ENCODE data around the gene CYP2B6. TPM values are rescaled to one million over a fixed set of nuclear protein-coding genes. Genes with fewer than 3 reads are reported as not detected.
"Not testable (repeated sequence)": the region's sequence is repeated elsewhere in the genome, so short reads cannot be mapped to it uniquely, and the experiment has no call there.

CYP2B6 gene
- polyA plus RNA-seq, 1 donor from 2014 or later = not detected

- Histone ChIP-seq H4K20me1 (ENCODE audit: insufficient read depth) (no peaks in the 10 kb centered on the region), H3K79me2 (replicated peaks; ENCODE audit: insufficient read depth, low read length) (no peaks in the 10 kb centered on the region), H3K9me2 (ENCODE audit: insufficient read depth, low read length) (no peaks in the 10 kb centered on the region), H3K27me3 (ENCODE audit: insufficient read depth, low read depth, low read length) (no peaks in the 10 kb centered on the region), H3K4me3 (ENCODE audit: low read length) (no peak overlapping the region), H3K4me2 (ENCODE audit: low read length) (no peak overlapping the region), H3F3A (ENCODE audit: insufficient read depth, low read length, poor library complexity, severe bottlenecking) (no peaks in the 10 kb centered on the region), H3K9me3 (ENCODE audit: low read length) (no peaks in the 10 kb centered on the region), H3K36me3 (ENCODE audit: insufficient read depth, low read length) (no peaks in the 10 kb centered on the region), H2AFZ (ENCODE audit: low read depth, low read length) (no peak overlapping the region), H3K9ac (ENCODE audit: low read length) (no peak overlapping the region), H3K27ac (ENCODE audit: low read length) (no peak overlapping the region)
- no peak for TF ChIP-seq TAF1 (IDR thresholded peaks at IDR 0.05; ENCODE audit: low read depth)
- TF ChIP-seq EP300 (conservative IDR thresholded peaks at IDR 0.05; ENCODE audit: poor library complexity, severe bottlenecking) = no peak
- no peak for TF ChIP-seq CTCF (IDR thresholded peaks at IDR 0.05; ENCODE audit: poor library complexity, severe bottlenecking)
Measured at GRCh38 chr19:41001243-41001971, 10.3 kb downstream of the CYP2B6 start.

- H2AFZ ChIP-seq (ENCODE audit: low read depth, low read length); H3K4me2 ChIP-seq (ENCODE audit: low read length): not testable (repeated sequence)
Measured at GRCh38 chr19:41003656-41004055, 12.6 kb downstream of the CYP2B6 start.

GRCh38 chr19:41009700-41010235, 18.7 kb downstream of the CYP2B6 start:
- Histone ChIP-seq H3K9me3 (ENCODE audit: low read length) (no peaks in the 10 kb centered on the region), H3K4me2 (ENCODE audit: low read length) (no peak overlapping the region), H3K79me2 (replicated peaks; ENCODE audit: insufficient read depth, low read length) (no peaks in the 10 kb centered on the region), H3K27ac (ENCODE audit: low read length) (no peak overlapping the region), H3F3A (ENCODE audit: insufficient read depth, low read length, poor library complexity, severe bottlenecking) (no peaks in the 10 kb centered on the region), H3K27me3 (ENCODE audit: insufficient read depth, low read depth, low read length) (no peaks in the 10 kb centered on the region), H4K20me1 (ENCODE audit: insufficient read depth) (no peaks in the 10 kb centered on the region), H3K9me2 (ENCODE audit: insufficient read depth, low read length) (no peaks in the 10 kb centered on the region), H3K9ac (ENCODE audit: low read length) (no peak overlapping the region), H3K36me3 (ENCODE audit: insufficient read depth, low read length) (no peaks in the 10 kb centered on the region), H3K4me3 (ENCODE audit: low read length) (no peak overlapping the region), H2AFZ (ENCODE audit: low read depth, low read length) (no peak overlapping the region)
- TF ChIP-seq EZH2 (IDR thresholded peaks at IDR 0.05; ENCODE audit: borderline replicate concordance, insufficient read depth, low read length, poor library complexity, severe bottlenecking) (no peak), TAF1 (IDR thresholded peaks at IDR 0.05; ENCODE audit: low read depth) (no peak), EP300 (conservative IDR thresholded peaks at IDR 0.05; ENCODE audit: poor library complexity, severe bottlenecking) (no peak), REST (IDR thresholded peaks at IDR 0.05; ENCODE audit: borderline replicate concordance) (no peak), POLR2AphosphoS5 (IDR thresholded peaks at IDR 0.05) (no peak), CTCF (IDR thresholded peaks at IDR 0.05; ENCODE audit: poor library complexity, severe bottlenecking) (no peak)

More at GRCh38 chr19:41003656-41004055, 12.6 kb downstream of the CYP2B6 start:
- not testable (repeated sequence) for H3K79me2 ChIP-seq (replicated peaks; ENCODE audit: insufficient read depth, low read length); H3K9me2 ChIP-seq (ENCODE audit: insufficient read depth, low read length); H3F3A ChIP-seq (ENCODE audit: insufficient read depth, low read length, poor library complexity, severe bottlenecking); H4K20me1 ChIP-seq (ENCODE audit: insufficient read depth); H3K9ac ChIP-seq (ENCODE audit: low read length); H3K4me3 ChIP-seq (ENCODE audit: low read length); H3K27ac ChIP-seq (ENCODE audit: low read length); H3K36me3 ChIP-seq (ENCODE audit: insufficient read depth, low read length); H3K27me3 ChIP-seq (ENCODE audit: insufficient read depth, low read depth, low read length); H3K9me3 ChIP-seq (ENCODE audit: low read length)
